Stomach (tissue), 9 donors: ENCODE measurements around the gene EVI5L. TPM values are rescaled to one million over a fixed set of nuclear protein-coding genes. Genes with fewer than 3 reads are reported as not detected.

Source experiments
- DNase-seq, 2 donors: peaks; one replicate each; pipeline versions ENCODE4 v3.0.0 to v3.0.0-alpha.2; 2013 to 2019
- H3K27ac ChIP-seq, 5 donors: fragments of 200-600 bp in 4 of 5; sonication (generic) in 4 of 5; one replicate each; pipeline ENCODE4 v1.5.1; 2013 to 2019; ENCODE audit warnings: mild to moderate bottlenecking in 1 of 5, moderate library complexity in 1 of 5
- H3K27me3 ChIP-seq, 3 donors: fragments of 200-600 bp; sonication (generic); one replicate each; pipeline ENCODE4 v1.5.1; 2017 to 2019; ENCODE audit warnings: mixed run types in 1 of 3
- H3K36me3 ChIP-seq, 4 donors: fragments of 200-600 bp; sonication (generic); 1 replicate in 3 of 4; 2 replicates in 1 of 4; pipeline ENCODE4 v1.5.1; 2016 to 2019
- H3K4me1 ChIP-seq, 4 donors: fragments of 200-600 bp; sonication (generic); one replicate each; pipeline ENCODE4 v1.5.1; 2016 to 2019
- H3K4me3 ChIP-seq, 4 donors: fragments of 200-600 bp; sonication (generic) in 3 of 4; one replicate each; pipeline ENCODE4 v1.5.1; 2016 to 2019; ENCODE audit warnings: mild to moderate bottlenecking in 1 of 4
- H3K9me3 ChIP-seq, 4 donors: fragments of 200-600 bp; sonication (generic); one replicate each; pipeline ENCODE4 v1.5.1; 2016 to 2019
- EP300 ChIP-seq: sonication (generic); formaldehyde crosslinking; IDR thresholded peaks from one replicate; pipeline ENCODE4 v1.6.1; 2017; ENCODE audit warnings: antibody characterized with exemption
- POLR2A ChIP-seq, 4 donors: fragments of 450-650 bp; IDR thresholded peaks; one replicate each; pipeline ENCODE4 v1.6.1; 2016; ENCODE audit warnings: antibody characterized with exemption in 4 of 4, control low read depth in 2 of 4, mild to moderate bottlenecking in 1 of 4, moderate library complexity in 1 of 4
- POLR2AphosphoS5 ChIP-seq, 3 donors: sonication (generic); formaldehyde crosslinking; IDR thresholded peaks; one replicate each; pipeline ENCODE4 v1.6.1; 2016; ENCODE audit warnings: antibody characterized with exemption in 3 of 3
- WGBS, 5 donors: extraction: QIAGEN DNeasy Blood & Tissue Kit in 3 of 5; methylation state at CpG; one replicate each; pipeline versions ENCODE4 v1.1.5 to v1.1.7; 2013 to 2018; 5-methylcytosine and 5-hydroxymethylcytosine counted together
- intact Hi-C: fragments of 100-400 bp; cut with DNase I; formaldehyde crosslinking; loops from one replicate; pipeline ENCODE4 v1.15.1; 2023; ENCODE audit warnings: low total_unique reads
- polyA plus RNA-seq, 3 donors: library from polyadenylated mRNA; stranded (reverse); fragments of 200-250 nt; gene quantifications; one replicate each; pipeline ENCODE4 v1.2.3, GENCODE V29; 2013
- total RNA-seq, 5 donors: library from RNA; depleted of rRNA; stranded (reverse); fragments of >200 nt; gene quantifications; one replicate each; pipeline versions ENCODE4 v1.1.0 to v1.2.3, GENCODE V29; 2014 to 2016
- TF ChIP-seq, protein P1 (sequence below), 7 experiments: fragments of 450-650 bp in 4 of 7; fragments of 200-600 bp in 3 of 7; sonication (generic) in 3 of 7; IDR thresholded peaks; one replicate each; pipeline ENCODE4 v1.5.1; 2016 to 2019; ENCODE audit warnings: antibody characterized with exemption in 7 of 7, control low read depth in 2 of 7, mild to moderate bottlenecking in 1 of 7
- donor health status: healthy with polysubstance abuse.
- donor health status: Bipolar disorder and iron deficiency.
- donor health status: healthy.

Gene EVI5L
- total and polyA plus RNA-seq, 8 donors: 4.9 to 31.6 (median 8.4) TPM

DNA sequence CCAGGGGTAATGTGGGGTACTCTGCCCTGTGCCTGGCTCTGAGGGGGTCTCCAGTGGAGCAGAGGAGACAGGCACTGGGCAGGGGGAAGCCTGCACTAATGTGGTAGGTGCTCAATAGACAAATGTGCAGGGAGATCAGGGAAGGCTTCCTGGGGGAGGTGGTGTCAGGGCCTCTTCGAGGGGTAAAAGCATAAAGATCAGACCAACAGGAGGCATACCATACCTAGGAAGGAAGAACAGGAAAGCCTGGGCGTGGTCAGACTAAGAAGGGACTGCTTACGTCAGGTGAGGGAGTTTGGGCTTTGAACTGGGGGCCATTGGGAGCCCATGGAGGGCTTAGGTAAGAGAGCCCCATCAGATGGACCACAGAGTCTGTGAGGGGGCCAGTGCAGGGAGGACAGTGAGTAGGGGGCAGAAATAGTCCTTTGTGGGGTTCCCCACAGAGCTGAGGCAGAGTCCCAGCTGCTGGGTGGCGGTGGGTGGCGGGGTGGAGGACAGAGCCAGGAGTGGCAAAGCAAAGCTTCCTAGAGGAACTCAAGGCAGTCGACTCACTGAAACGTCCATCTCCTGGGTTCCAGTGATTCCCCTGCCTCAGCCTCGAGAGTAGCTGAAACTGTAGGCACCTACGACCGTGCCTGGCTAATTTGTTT is 35.4 kb downstream of the EVI5L start:
- no peak for TF ChIP-seq POLR2AphosphoS5 (IDR thresholded peaks at IDR 0.05)
- no peak for TF ChIP-seq POLR2A (IDR thresholded peaks at IDR 0.05)
- no peak for TF ChIP-seq EP300
- TF ChIP-seq, protein P1, sequence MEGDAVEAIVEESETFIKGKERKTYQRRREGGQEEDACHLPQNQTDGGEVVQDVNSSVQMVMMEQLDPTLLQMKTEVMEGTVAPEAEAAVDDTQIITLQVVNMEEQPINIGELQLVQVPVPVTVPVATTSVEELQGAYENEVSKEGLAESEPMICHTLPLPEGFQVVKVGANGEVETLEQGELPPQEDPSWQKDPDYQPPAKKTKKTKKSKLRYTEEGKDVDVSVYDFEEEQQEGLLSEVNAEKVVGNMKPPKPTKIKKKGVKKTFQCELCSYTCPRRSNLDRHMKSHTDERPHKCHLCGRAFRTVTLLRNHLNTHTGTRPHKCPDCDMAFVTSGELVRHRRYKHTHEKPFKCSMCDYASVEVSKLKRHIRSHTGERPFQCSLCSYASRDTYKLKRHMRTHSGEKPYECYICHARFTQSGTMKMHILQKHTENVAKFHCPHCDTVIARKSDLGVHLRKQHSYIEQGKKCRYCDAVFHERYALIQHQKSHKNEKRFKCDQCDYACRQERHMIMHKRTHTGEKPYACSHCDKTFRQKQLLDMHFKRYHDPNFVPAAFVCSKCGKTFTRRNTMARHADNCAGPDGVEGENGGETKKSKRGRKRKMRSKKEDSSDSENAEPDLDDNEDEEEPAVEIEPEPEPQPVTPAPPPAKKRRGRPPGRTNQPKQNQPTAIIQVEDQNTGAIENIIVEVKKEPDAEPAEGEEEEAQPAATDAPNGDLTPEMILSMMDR (IDR thresholded peaks at IDR 0.05): no peak

DNA sequence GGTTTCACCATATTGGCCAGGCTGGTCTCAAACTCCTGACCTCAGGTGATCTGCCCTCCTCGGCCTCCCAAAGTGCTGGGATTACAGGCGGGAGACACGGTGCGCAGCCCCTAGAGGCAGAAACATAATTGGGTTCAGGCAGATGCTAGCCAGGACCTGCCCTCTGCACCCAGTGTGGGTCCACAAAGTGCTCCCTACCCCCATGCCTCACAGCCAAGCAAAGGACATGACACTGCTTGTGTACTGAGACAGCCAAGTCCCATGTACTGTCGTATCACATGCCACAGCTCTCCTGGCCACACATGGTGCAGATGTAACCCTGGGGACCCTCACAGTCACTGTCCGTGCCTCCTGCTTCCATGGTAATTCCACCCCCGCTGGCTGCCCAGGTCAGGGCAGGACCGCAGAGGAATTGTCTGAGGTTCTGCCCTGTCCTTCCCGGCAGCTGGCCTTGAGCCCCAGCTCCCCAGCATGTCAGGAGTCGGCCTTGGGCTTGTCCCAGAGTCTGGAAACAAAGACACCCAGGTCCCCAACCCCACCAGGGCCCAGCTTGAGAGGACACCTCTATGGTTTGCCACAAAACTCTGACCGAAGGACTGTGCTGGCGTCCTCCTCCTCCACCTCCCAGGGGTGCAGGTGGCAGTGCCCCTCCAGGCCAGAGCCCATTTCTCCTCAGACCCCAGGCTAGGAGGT is 36.5 kb downstream of the EVI5L start:
- TF ChIP-seq POLR2A (IDR thresholded peaks at IDR 0.05): no peak
- TF ChIP-seq, protein P1 (IDR thresholded peaks at IDR 0.05): no peak
- TF ChIP-seq EP300: no peak
- no peak for TF ChIP-seq POLR2AphosphoS5 (IDR thresholded peaks at IDR 0.05)
- Histone ChIP-seq H3K27me3 (peaks cover 0 to 82% (median 46%) of the 10 kb centered on the region in 3 donors), H3K4me3 (no peak overlapping the region), H3K9me3 (no peaks in the 10 kb centered on the region), H3K27ac (no peak overlapping the region), H3K4me1 (peaks cover 39 to 53% (median 52%) of the 10 kb centered on the region in 4 donors), H3K36me3 (peaks cover 0 to 13% (median 7%) of the 10 kb centered on the region in 4 donors)
- intact Hi-C loops: no loop called here
- no peak for DNase-seq
- WGBS, 5 donors: 61 to 84% (median 69%) methylated on average over 7 to 12 of the region's 12 CpGs

More for the DNA sequence above, 35.4 kb downstream of the EVI5L start:
- Histone ChIP-seq H3K4me1 (peaks cover 35 to 44% (median 44%) of the 10 kb centered on the region in 4 donors), H3K9me3 (no peaks in the 10 kb centered on the region), H3K27me3 (peaks cover 0 to 93% (median 54%) of the 10 kb centered on the region in 3 donors), H3K27ac (no peak overlapping the region), H3K4me3 (no peak overlapping the region), H3K36me3 (peaks cover 0 to 22% (median 9%) of the 10 kb centered on the region in 4 donors)
- intact Hi-C loops: no loop called here
- no peak for DNase-seq
- 41 to 45% (median 42%) methylated on average over 8 to 10 of the region's 10 CpGs for WGBS, 5 donors

DNA sequence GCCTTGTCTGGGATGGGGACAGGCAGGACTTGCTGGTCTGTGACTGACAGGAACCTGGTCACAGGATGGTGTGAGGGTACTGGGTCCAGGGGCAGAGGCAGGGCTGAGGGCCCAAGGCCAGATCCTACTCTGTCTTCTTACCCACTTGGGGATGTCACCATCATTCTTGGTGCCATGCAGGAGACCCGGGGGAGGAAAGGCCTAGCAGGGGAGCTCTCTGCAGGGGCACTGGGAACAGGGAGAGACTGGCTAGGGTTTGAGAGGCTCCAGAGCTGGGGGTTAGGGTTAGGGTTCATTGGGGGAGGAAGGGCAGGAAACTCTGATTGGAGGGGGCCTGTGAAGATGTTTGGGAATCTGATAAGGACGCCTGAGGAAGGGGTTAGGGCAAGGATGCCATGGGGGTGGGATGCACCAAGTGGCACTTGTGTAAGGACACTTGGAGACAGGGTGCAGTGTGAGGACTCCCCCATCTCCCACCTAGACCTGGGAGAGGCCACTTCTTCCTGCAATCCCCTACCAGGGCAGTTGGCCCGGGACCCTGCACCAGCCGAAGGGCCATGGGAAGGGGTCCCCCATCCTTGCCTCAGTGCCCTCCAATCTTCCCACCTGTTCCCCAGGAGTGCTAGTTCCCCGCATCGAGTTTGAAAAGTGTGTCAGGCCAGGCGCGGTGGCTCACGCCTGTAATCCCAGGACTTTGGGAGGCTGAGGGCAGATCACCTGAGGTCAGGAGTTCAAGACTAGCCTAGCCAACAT is 37.2 kb downstream of the EVI5L start:
- no peaks in the 10 kb centered on the region for H3K9me3 ChIP-seq
- peaks cover 0 to 13% (median 7%) of the 10 kb centered on the region in 4 donors for H3K36me3 ChIP-seq
- no peak overlapping the region for H3K27ac ChIP-seq
- intact Hi-C loops: no loop called here
- no peak overlapping the region for H3K4me3 ChIP-seq
- WGBS, 5 donors: 77 to 89% (median 87%) methylated on average over 8 to 9 of the region's 9 CpGs
- TF ChIP-seq POLR2AphosphoS5 (IDR thresholded peaks at IDR 0.05): no peak
- no peak for TF ChIP-seq POLR2A (IDR thresholded peaks at IDR 0.05)
- TF ChIP-seq, protein P1 (IDR thresholded peaks at IDR 0.05): no peak
- no peak for TF ChIP-seq EP300
- DNase-seq: no peak
- peaks cover 39 to 53% (median 52%) of the 10 kb centered on the region in 4 donors for H3K4me1 ChIP-seq
- H3K27me3 ChIP-seq: peaks cover 0 to 80% (median 40%) of the 10 kb centered on the region in 3 donors

DNA sequence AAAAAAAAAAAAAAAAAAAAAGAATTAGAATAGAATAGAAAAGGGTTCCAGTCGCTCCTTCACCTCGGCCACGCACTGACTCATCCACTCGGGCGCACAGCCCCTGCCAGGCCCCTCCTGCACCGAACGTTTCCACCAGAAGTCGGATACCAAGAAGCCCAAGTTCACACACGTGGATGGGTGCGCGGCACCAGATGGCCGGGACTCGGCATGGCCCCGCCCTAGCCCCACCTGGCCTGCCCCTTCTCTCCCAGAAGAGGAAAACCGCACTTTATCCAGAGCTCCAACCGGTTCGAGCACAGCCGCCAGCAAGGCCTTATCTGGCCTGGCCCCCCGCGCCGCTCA is 38.3 kb downstream of the EVI5L start:
- no peak for TF ChIP-seq POLR2AphosphoS5 (IDR thresholded peaks at IDR 0.05)
- TF ChIP-seq, protein P1 (IDR thresholded peaks at IDR 0.05): no peak
- no peak for TF ChIP-seq EP300
- TF ChIP-seq POLR2A (IDR thresholded peaks at IDR 0.05): no peak
- intact Hi-C loops: no loop called here
- 8 to 24% (median 10%) methylated on average over 18 to 21 of the region's 21 CpGs for WGBS, 5 donors
- peaks cover 0 to 10% (median 6%) of the 10 kb centered on the region in 4 donors for H3K36me3 ChIP-seq
- peaks cover 34 to 55% (median 50%) of the 10 kb centered on the region in 4 donors for H3K4me1 ChIP-seq
- H3K27ac ChIP-seq: peak overlapping the region; percentile 79 to 88 (median 82)
- peak; percentile 32 to 71 for DNase-seq
- H3K27me3 ChIP-seq: peaks cover 0 to 80% (median 42%) of the 10 kb centered on the region in 3 donors
- no peaks in the 10 kb centered on the region for H3K9me3 ChIP-seq
- H3K4me3 ChIP-seq: peak overlapping the region; percentile 49 to 61 (median 52)
